Measurements from ENCODE around the gene GAK. TPM values are rescaled to one million over a fixed set of nuclear protein-coding genes. Genes with fewer than 3 reads are reported as not detected.

Gene GAK
- total and polyA plus RNA-seq, 8 donors: 47.5 to 226 (median 64.8) TPM

DNA sequence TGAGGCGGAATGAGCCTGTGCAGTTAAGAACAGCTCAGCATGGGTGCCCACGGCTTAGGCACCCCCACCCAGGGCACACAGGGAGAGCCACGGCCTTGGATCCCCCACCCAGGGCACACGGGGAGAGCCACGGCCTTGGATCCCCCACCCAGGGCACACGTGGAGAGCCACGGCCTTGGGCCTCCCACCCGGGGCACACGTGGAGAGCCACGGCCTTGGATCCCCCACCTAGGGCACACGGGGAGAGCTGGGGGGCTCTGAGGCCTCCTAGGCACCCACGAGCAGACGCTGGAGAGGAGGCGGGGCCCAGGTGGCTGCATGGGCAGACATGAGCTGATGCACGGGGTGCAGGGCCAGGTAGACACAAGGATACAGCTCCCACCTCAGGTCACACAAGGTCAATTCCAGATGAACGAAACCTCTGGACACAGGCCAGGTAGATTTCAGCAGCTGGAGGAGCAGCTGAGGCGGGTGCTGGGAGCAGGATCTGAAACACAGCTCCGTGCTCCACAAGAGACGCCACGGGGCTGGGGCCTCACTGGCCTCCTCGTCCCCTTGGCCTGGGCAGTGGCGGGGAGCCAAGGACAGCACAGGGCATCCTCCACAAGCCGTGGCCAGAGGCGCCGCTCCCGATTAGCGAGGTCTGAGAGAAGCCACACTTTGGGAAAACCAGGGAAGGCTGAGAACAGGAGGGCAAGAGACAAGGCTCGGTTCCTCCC, 30.8 kb downstream of the GAK start:
- FAIRE-seq: no peak
- no peaks in the 10 kb centered on the region for H3K27me3 ChIP-seq
- no peak for ATAC-seq
- TF ChIP-seq, protein P1, sequence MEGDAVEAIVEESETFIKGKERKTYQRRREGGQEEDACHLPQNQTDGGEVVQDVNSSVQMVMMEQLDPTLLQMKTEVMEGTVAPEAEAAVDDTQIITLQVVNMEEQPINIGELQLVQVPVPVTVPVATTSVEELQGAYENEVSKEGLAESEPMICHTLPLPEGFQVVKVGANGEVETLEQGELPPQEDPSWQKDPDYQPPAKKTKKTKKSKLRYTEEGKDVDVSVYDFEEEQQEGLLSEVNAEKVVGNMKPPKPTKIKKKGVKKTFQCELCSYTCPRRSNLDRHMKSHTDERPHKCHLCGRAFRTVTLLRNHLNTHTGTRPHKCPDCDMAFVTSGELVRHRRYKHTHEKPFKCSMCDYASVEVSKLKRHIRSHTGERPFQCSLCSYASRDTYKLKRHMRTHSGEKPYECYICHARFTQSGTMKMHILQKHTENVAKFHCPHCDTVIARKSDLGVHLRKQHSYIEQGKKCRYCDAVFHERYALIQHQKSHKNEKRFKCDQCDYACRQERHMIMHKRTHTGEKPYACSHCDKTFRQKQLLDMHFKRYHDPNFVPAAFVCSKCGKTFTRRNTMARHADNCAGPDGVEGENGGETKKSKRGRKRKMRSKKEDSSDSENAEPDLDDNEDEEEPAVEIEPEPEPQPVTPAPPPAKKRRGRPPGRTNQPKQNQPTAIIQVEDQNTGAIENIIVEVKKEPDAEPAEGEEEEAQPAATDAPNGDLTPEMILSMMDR (IDR thresholded peaks at IDR 0.05): no peak
- whole genome bisulfite sequencing, 2 donors: 82 to 87% methylated on average over 28 of the region's 28 CpGs
- H3K4me3 ChIP-seq: no peak overlapping the region
- no peaks in the 10 kb centered on the region for H3K4me1 ChIP-seq
- no peaks in the 10 kb centered on the region for H3K9me3 ChIP-seq
- H3K36me3 ChIP-seq: peaks cover 0 to 10% (median 0%) of the 10 kb centered on the region in 3 donors
- peak in 1 of 6 donors; percentile 53 for DNase-seq
- no peak overlapping the region for H3K27ac ChIP-seq
- intact Hi-C loops (cut with DNase I): no loop called here

GRCh38 chr4:900721-901120, 31.4 kb downstream of the GAK start:
- no peak for ATAC-seq
- FAIRE-seq: no peak
- Histone ChIP-seq H3K27ac (no peak overlapping the region), H3K36me3 (peaks cover 0 to 15% (median 0%) of the 10 kb centered on the region in 3 donors), H3K4me1 (no peaks in the 10 kb centered on the region), H3K9me3 (no peaks in the 10 kb centered on the region), H3K27me3 (no peaks in the 10 kb centered on the region), H3K4me3 (no peak overlapping the region)
- intact Hi-C loops (cut with DNase I): no loop called here
- WGBS, 2 donors: 92 to 97% methylated on average over 6 of the region's 6 CpGs
- peak in 1 of 6 donors; percentile 32 for DNase-seq
- TF ChIP-seq, protein P1 (IDR thresholded peaks at IDR 0.05): no peak

DNA sequence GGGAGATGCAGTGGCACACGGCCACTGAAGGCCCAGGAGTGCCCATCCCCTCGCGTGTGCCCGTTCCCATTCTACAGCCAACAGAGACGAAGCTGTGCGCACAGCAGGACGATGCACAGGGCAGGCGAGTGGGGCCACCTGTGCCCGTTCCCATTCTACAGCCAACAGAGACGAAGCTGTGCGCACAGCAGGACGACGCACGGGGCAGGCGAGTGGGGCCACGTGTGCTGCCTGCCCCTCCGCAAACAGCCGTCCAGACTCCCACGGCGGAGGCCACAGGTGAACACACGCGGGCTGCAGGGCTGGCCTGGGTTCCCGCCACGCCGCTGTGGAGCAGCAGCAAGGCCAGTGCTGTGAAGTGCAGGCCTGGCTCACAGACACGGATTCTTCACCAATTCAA, 32.0 kb downstream of the GAK start:
- H3K9me3 ChIP-seq: no peaks in the 10 kb centered on the region
- TF ChIP-seq, protein P1 (IDR thresholded peaks at IDR 0.05): no peak
- no peaks in the 10 kb centered on the region for H3K4me1 ChIP-seq
- FAIRE-seq: no peak
- H3K36me3 ChIP-seq: peaks cover 0 to 15% (median 0%) of the 10 kb centered on the region in 3 donors
- H3K4me3 ChIP-seq: no peak overlapping the region
- H3K27me3 ChIP-seq: no peaks in the 10 kb centered on the region
- intact Hi-C loops (cut with DNase I): no loop called here
- no peak overlapping the region for H3K27ac ChIP-seq
- peak in 2 of 6 donors; percentile 43 to 44 for DNase-seq
- 59 to 77% methylated on average over 25 to 26 of the region's 26 CpGs for WGBS, 2 donors
- peak in 2 of 4 donors; percentile 60 to 72 for ATAC-seq

DNA sequence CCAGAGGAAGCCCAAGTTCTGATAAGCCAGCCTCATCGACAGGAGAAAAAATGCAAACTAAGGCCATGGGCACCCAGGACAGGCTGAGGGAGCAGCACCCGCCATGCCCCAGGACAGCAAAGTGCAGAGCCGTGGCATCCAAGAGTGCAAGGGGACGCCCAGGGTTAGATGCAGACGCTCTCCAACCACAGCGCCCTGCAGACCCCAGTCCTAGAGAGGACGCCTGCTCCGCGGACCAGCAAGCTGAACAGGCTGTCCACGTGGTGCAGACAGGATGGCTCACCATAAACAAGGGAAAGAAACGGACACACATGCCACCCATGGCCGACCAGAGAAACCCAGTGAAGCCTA, 32.6 kb downstream of the GAK start:
- intact Hi-C loops (cut with DNase I): no loop called here
- Histone ChIP-seq H3K27ac (no peak overlapping the region), H3K4me3 (no peak overlapping the region), H3K4me1 (no peaks in the 10 kb centered on the region), H3K9me3 (no peaks in the 10 kb centered on the region), H3K27me3 (no peaks in the 10 kb centered on the region), H3K36me3 (peaks cover 0 to 15% (median 0%) of the 10 kb centered on the region in 3 donors)
- ATAC-seq (no peak), DNase-seq (peak in 1 of 6 donors; percentile 60), FAIRE-seq (no peak)
- WGBS, 2 donors: 92 to 93% methylated on average over 12 of the region's 12 CpGs
- TF ChIP-seq, protein P1 (IDR thresholded peaks at IDR 0.05): no peak

- 93 to 95% methylated on average over 27 of the region's 27 CpGs for WGBS, 2 donors
- H3K27me3 ChIP-seq: no peaks in the 10 kb centered on the region
- no peaks in the 10 kb centered on the region for H3K4me1 ChIP-seq
- DNase-seq: peak in 2 of 6 donors; percentile 7 to 33
- FAIRE-seq: no peak
- no peak overlapping the region for H3K27ac ChIP-seq
- intact Hi-C loops (cut with DNase I): no loop called here
- H3K36me3 ChIP-seq: peaks cover 0 to 15% (median 0%) of the 10 kb centered on the region in 3 donors
- TF ChIP-seq, protein P1 (IDR thresholded peaks at IDR 0.05): no peak
- no peaks in the 10 kb centered on the region for H3K9me3 ChIP-seq
- no peak overlapping the region for H3K4me3 ChIP-seq
- no peak for ATAC-seq
Measured at GRCh38 chr4:898869-899555, 33.1 kb downstream of the GAK start.

All from pancreas (tissue), 10 donors.